Measurements from ENCODE around the gene TMEM121. TPM values are rescaled to one million over a fixed set of nuclear protein-coding genes. Genes with fewer than 3 reads are reported as not detected.

Gene TMEM121
- total RNA-seq, 2 experiments from 2014 or later: 0.21 to 0.25 TPM

- Histone ChIP-seq H3K36me3 (ENCODE audit: insufficient read depth, low read length) (peaks cover 23% of the 10 kb centered on the region), H3K4me3 (ENCODE audit: low read depth, low read length, poor library complexity, severe bottlenecking) (no peak overlapping the region), H3K4me1 (ENCODE audit: insufficient read depth, low read length, poor library complexity, severe bottlenecking) (peaks cover 11% of the 10 kb centered on the region), H3K9me2 (ENCODE audit: insufficient read depth, low read length) (no peaks in the 10 kb centered on the region), H4K20me1 (ENCODE audit: insufficient read depth, low read length) (peaks cover 4% of the 10 kb centered on the region; the same call in 1 of the 2 replicates), H3K9me3 (ENCODE audit: low read length) (no peaks in the 10 kb centered on the region), H2AFZ (ENCODE audit: low read length) (no peak overlapping the region), H3K4me2 (ENCODE audit: low read length) (no peak overlapping the region), H3K27ac (ENCODE audit: low read depth, low read length, poor library complexity, severe bottlenecking) (no peak overlapping the region), H3K79me2 (ENCODE audit: insufficient read depth, low read depth, low read length) (0 out of 2 replicates have a peak, but pooled peaks cover 6% of the 10 kb centered on the region)
- no TSS peak for BruUV-seq (replicated peaks)
- no peak for DNase-seq (ENCODE audit: low spot score)
- POLR2A ChIA-PET: no interaction called here
- CTCF ChIA-PET (ENCODE audit: unreplicated experiment): no interaction called here
- TF ChIP-seq EZH2phosphoT487 (IDR thresholded peaks at IDR 0.05; ENCODE audit: borderline replicate concordance, low read depth, low read length): no peak
- TF ChIP-seq CTCF (conservative IDR thresholded peaks at IDR 0.05; ENCODE audit: low read length): no peak
- intact Hi-C loops (cut with micrococcal nuclease; ENCODE audit: unreplicated experiment): no loop called here
Observed at GRCh38 chr14:105495990-105496830, 30.2 kb upstream of the TMEM121 start.

GRCh38 chr14:105496831-105497591 is 29.4 kb upstream of the TMEM121 start:
- DNase-seq (ENCODE audit: low spot score): no peak
- ChIA-PET POLR2A (no interaction called here), CTCF (ENCODE audit: unreplicated experiment) (no interaction called here)
- no peaks in the 10 kb centered on the region for H3K9me2 ChIP-seq (ENCODE audit: insufficient read depth, low read length)
- peaks cover 4% of the 10 kb centered on the region; the same call in 1 of the 2 replicates for H4K20me1 ChIP-seq (ENCODE audit: insufficient read depth, low read length)
- no peak overlapping the region for H3K4me3 ChIP-seq (ENCODE audit: low read depth, low read length, poor library complexity, severe bottlenecking)
- peaks cover 22% of the 10 kb centered on the region for H3K36me3 ChIP-seq (ENCODE audit: insufficient read depth, low read length)
- BruUV-seq (replicated peaks): no TSS peak
- H3K27ac ChIP-seq (ENCODE audit: low read depth, low read length, poor library complexity, severe bottlenecking): no peak overlapping the region
- H3K9me3 ChIP-seq (ENCODE audit: low read length): no peaks in the 10 kb centered on the region
- no peak overlapping the region for H3K4me2 ChIP-seq (ENCODE audit: low read length)
- TF ChIP-seq EZH2phosphoT487 (IDR thresholded peaks at IDR 0.05; ENCODE audit: borderline replicate concordance, low read depth, low read length): no peak
- TF ChIP-seq CTCF (conservative IDR thresholded peaks at IDR 0.05; ENCODE audit: low read length): no peak
- H3K4me1 ChIP-seq (ENCODE audit: insufficient read depth, low read length, poor library complexity, severe bottlenecking): peaks cover 7% of the 10 kb centered on the region
- 0 out of 2 replicates have a peak, but pooled peaks cover 2% of the 10 kb centered on the region for H3K79me2 ChIP-seq (ENCODE audit: insufficient read depth, low read depth, low read length)
- H2AFZ ChIP-seq (ENCODE audit: low read length): no peak overlapping the region
- intact Hi-C loops (cut with micrococcal nuclease; ENCODE audit: unreplicated experiment): no loop called here
